NCI-H526 (cell line): ENCODE results near the gene ARID5B.

Experiments used
- DNase-seq, 2 experiments: peaks; one replicate each; lab custom pipeline; 2025; lab: John Stamatoyannopoulos, UW

The ARID5B gene

GRCh38 chr10:62053860-62054259 lies 152.4 kb downstream of the ARID5B start:
- no peak for DNase-seq

- no peak for DNase-seq
Observed at GRCh38 chr10:62054408-62054807, 152.9 kb downstream of the ARID5B start.

- no peak for DNase-seq
Observed at GRCh38 chr10:62054830-62055229, 153.3 kb downstream of the ARID5B start.

GRCh38 chr10:62056219-62056618 lies 154.7 kb downstream of the ARID5B start:
- DNase-seq = no peak

GRCh38 chr10:62056698-62057097 lies 155.2 kb downstream of the ARID5B start:
- no peak for DNase-seq

- DNase-seq = no peak
Observed at GRCh38 chr10:62057359-62057758, 155.9 kb downstream of the ARID5B start.

GRCh38 chr10:62057850-62058249 lies 156.4 kb downstream of the ARID5B start:
- no peak for DNase-seq

GRCh38 chr10:62058476-62058875 lies 157.0 kb downstream of the ARID5B start:
- no peak for DNase-seq

- DNase-seq = no peak
Observed at GRCh38 chr10:62058896-62059216, 157.4 kb downstream of the ARID5B start.

GRCh38 chr10:62059217-62059920 lies 157.9 kb downstream of the ARID5B start:
- no peak for DNase-seq

- DNase-seq = no peak
Observed at GRCh38 chr10:62062028-62062427, 160.5 kb downstream of the ARID5B start.

GRCh38 chr10:62062752-62063512 lies 161.4 kb downstream of the ARID5B start:
- no peak for DNase-seq

GRCh38 chr10:62063795-62064472 lies 162.4 kb downstream of the ARID5B start:
- no peak for DNase-seq

- no peak for DNase-seq
Observed at GRCh38 chr10:62067560-62067959, 166.1 kb downstream of the ARID5B start.

GRCh38 chr10:62068464-62068863 lies 167.0 kb downstream of the ARID5B start:
- DNase-seq = no peak

GRCh38 chr10:62069452-62070178 lies 168.1 kb downstream of the ARID5B start:
- DNase-seq = no peak

- DNase-seq = no peak
Observed at GRCh38 chr10:62071846-62072281, 170.4 kb downstream of the ARID5B start.

- DNase-seq = no peak
Observed at GRCh38 chr10:62072901-62073300, 171.4 kb downstream of the ARID5B start.

GRCh38 chr10:62073429-62073828 lies 171.9 kb downstream of the ARID5B start:
- DNase-seq = no peak

- no peak for DNase-seq
Observed at GRCh38 chr10:62075414-62075813, 173.9 kb downstream of the ARID5B start.

GRCh38 chr10:62075912-62076311 lies 174.4 kb downstream of the ARID5B start:
- no peak for DNase-seq

GRCh38 chr10:62076891-62077290 lies 175.4 kb downstream of the ARID5B start:
- no peak for DNase-seq
